ENCODE data around the gene NCR1.
"Not testable (repeated sequence)": the region's sequence is repeated elsewhere in the genome, so short reads cannot be mapped to it uniquely, and the experiment has no call there.

Gene NCR1

GRCh38 chr19:54907899-54908298 is 2.0 kb downstream of the NCR1 start:
- not testable (repeated sequence) for DNase-seq (ENCODE audit: low spot score)

DNA sequence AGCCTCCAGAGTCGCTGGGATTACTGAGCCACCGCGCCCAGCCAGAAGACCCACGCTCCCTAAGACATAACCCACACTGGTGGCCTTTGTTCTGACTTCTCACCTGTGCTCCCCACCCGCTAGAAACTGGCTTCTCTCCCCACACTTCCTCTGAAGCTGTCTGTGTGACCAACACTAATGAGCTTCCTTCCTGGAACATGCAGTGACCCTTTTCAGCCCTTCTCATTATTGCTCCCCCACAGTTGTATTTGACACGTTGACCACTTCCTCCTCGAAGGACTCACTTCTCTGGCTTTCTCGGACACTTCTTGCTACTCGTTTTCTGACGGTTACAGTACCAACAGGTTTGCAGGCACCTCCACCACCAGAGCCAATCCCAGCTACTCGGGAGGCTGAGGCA is 10.9 kb downstream of the NCR1 start:
- DNase-seq (ENCODE audit: low spot score), result no peak

- no peak for DNase-seq (ENCODE audit: low spot score)
These were observed 12.6 kb downstream of the NCR1 start for GRCh38 chr19:54918499-54918898.

DNA sequence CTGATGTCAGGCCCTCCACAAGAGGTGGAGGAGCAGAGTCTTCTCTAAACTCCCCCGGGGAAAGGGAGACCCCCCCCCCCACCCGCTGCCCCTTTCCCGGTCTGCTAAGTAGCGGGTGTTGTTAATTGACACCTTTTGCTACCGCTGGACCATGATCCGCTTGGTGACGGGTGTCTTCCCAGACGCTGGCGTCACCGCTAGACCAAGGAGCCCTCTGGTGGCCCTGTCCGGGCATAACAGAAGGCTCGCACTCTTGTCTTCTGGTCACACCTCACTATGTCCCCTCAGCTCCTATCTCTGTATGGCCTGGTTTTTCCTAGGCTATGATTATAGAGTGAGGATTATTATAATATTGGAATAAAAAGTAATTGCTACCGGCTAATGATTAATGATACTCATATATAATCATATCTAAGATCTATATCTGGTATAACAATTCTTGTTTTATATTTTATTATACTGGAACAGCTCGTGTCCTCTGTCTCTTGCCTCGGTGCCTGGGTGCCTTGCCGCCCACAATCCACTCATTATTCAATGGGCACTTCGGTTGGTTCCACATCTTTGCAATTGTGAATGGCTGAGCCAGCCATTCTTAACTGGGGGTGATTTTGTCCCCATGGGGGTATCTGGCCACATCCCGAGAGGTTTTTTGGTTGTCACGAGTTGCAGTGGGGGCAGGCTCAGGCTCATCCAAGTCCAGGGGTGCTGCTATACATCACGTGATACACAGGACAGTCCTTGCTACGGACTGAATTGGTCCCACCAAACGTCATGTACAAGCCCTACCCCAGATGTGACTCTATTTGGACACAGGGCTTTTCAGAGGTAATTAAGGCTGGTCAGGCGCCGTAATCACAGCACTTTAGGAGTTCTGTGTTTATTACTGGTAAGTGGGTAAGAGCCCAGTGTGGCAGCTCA is 14.0 kb downstream of the NCR1 start:
- DNase-seq (ENCODE audit: low spot score), result not testable (repeated sequence)

DNA sequence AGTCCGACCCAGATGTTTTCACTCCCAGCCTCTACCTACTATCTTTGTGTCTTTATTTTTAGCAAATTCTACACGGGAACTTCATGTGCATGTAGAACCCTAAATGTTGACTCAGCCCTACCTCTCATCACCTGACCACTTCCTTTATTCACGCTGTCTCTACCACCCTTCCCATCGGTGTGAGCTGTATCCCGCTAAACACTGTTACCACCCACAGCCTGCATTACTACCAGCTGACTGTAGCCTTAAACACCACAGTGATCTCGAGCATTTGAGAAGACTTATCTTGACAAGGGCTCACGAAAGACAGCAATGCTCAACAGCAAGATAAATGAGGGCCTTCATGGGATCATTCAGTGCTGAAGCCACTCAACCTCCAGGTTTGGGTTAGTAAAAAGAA is 15.1 kb downstream of the NCR1 start:
- no peak for DNase-seq (ENCODE audit: low spot score)

GRCh38 chr19:54923276-54923675 is 17.3 kb downstream of the NCR1 start:
- DNase-seq (ENCODE audit: low spot score), result no peak

GRCh38 chr19:54928299-54928698 is 22.4 kb downstream of the NCR1 start:
- peak; percentile 72 for DNase-seq (ENCODE audit: low spot score)

GRCh38 chr19:54937926-54938325 is 32.0 kb downstream of the NCR1 start:
- no peak for DNase-seq (ENCODE audit: low spot score)

DNA sequence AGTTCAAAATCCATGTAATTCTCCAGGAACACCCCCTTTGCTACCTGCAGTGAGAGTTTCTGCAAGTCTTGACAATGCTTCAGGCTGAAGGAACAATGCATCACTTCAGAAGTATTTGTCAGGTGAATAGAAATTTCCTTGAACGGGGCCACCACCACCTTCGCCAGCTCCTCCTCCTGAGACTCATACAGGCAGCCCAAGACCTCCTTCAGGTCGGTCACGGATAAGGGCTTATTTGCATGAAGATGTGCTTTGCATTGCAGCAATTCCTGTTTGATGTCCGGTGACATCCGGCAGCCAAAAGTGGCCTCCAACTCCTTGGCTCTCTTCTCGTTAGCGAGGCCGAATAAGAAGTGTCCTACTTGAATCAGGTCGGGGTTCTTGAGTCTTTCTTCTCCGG is 33.0 kb downstream of the NCR1 start:
- DNase-seq (ENCODE audit: low spot score), result no peak

DNA sequence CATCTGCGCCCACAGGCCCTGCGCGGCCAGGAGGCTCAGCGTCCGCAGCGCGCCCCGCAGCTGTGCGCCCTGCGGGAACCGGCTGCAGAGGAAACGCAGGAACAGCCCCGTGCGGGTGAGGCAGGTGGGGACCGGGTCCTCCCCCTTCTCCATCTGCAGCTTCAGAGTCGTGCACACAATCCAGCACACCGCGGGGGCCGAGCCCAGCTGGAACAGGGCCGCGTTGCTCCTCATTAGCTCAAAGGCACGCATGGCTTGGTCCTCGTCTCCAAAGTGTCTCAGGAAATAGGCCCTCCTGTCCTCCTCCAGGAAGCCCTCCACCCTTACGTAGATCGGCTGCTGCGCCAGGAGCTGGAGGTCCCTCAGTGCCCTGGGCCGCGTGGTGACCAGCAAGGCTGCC is 33.6 kb downstream of the NCR1 start:
- not testable (repeated sequence) for DNase-seq (ENCODE audit: low spot score)

DNA sequence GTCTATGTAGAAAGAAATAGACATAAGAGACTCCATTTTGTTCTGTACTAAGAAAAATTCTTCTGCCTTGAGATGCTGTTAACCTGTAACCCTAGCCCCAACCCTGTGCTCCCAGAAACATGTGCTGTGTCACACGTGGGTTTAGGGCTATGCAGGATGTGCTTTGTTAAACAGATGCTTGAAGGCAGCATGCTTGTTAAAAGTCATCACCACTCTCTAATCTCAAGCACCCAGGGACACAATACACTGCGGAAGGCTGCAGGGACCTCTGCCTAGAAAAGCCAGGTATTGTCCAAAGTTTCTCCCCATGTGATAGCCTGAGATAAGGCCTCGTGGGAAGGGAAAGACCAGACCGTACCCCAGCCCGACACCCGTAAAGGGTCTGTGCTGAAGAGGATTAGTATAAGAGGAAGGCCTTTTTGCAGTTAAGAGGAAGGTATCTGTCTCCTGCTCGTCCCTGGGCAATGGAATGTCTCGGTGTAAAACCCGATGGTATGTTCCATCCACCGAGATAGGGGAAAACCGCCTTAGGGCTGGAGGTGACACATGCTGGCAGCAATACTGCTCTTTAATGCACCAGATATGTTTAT is 37.9 kb downstream of the NCR1 start:
- DNase-seq (ENCODE audit: low spot score), result not testable (repeated sequence)

- DNase-seq (ENCODE audit: low spot score), result no peak
These were observed 41.4 kb downstream of the NCR1 start, which contains the start of gene NLRP7 for GRCh38 chr19:54947381-54947780. Gene NLRP7, minus strand, starts transcription at chr19:54947530.

- DNase-seq (ENCODE audit: low spot score), result no peak
These were observed 43.5 kb downstream of the NCR1 start for GRCh38 chr19:54949412-54949811.

DNA sequence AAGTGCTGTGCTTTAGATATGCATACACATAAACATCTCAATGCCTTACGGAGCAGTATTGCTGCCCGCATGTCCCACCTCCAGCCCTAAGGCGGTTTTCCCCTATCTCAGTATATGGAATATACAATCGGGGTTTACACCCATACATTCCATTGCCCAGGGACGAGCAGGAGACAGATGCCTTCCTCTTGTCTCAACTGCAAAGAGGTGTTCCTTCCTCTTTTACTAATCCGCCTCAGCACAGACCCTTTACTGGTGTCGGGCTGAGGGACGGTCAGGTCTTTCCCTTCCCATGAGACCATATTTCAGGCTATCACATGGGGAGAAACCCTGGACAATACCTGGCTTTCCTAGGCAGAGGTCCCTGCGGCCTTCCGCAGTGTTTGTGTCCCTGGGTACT is 44.6 kb downstream of the NCR1 start:
- not testable (repeated sequence) for DNase-seq (ENCODE audit: low spot score)

DNA sequence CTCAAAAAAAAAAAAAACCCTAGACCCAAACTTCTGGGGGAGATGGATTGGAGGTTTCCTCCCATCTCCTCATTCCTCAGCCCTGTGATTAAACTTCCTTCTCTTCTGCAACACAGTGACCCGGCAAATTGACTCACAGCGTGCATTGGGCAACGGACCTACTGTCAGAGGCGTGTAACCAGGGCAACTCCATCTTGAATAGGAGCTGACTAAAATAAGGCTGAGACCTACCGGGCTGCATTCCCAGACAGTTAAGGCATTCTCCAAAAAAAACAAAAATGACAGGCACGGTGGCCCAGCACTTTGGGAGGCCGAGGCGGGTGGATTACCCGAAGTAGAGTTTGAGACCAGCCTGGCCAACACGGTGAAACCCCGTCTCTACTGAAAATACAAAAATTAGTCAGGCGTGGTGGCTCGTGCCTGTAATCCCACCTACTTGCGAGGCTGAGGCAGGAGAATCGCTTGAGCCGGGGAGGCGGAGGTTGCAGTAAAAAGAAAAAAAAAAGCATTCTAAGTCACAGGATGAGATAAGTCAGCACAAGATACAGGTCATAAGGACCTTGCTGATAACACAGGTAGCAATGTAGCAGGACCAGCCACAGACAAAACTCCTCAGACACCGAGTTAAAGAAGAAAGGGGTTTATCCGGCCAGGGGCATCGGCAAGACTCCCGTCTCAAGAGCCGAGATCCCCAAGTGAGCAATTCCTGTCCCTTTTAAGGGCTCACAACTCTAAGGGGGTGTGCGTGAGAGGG is 46.8 kb downstream of the NCR1 start:
- no peak for DNase-seq (ENCODE audit: low spot score)

GRCh38 chr19:54953345-54953713 is 47.4 kb downstream of the NCR1 start:
- DNase-seq (ENCODE audit: low spot score), result not testable (repeated sequence)

DNA sequence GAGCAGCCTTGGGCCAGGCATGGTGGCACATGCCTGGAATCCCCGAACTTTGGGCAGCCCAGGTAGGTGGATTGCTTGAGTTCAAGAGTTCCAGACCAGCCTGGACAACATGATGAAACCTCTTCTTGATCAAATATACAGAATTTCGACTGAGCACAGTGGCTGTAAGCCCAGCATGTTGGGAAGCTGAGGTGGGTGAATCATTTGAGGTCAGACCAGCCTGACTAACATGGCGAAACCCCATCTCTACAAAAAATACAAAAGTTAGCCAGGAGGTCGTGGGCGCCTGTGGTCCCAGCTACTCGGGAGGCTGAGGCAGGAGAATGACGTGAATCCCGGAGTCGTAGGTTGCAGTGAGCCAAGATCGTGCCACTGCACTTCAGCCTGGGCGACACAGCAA is 49.4 kb downstream of the NCR1 start:
- no peak for DNase-seq (ENCODE audit: low spot score)

DNA sequence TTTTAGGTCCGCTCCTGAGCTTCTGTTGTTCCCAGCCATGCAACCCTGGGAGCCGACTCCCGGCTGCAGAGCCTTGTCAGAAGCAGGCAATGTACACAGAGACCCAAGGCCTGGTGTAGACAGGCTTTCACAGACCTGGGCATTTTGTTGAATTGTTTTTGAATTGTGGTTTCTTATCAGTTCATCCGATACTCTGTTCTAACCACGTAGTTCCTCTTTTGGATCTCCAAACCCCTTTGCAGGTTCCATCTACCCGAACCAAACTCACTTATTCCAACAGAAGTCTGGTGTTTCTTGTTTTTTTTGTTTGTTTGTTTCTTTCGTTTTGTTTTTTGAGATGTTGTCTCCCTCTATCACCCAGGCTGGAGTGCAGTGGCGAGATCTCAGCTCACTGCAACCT is 53.9 kb downstream of the NCR1 start:
- no peak for DNase-seq (ENCODE audit: low spot score)
